ENCODE measurements around the gene PTK6. TPM values are rescaled to one million over a fixed set of nuclear protein-coding genes. Genes with fewer than 3 reads are reported as not detected.

The PTK6 gene
- total and polyA plus RNA-seq, 2 donors (not counting 1 experiment from before 2014, with no cell fraction given) = 0.86 to 2.3 TPM

DNA sequence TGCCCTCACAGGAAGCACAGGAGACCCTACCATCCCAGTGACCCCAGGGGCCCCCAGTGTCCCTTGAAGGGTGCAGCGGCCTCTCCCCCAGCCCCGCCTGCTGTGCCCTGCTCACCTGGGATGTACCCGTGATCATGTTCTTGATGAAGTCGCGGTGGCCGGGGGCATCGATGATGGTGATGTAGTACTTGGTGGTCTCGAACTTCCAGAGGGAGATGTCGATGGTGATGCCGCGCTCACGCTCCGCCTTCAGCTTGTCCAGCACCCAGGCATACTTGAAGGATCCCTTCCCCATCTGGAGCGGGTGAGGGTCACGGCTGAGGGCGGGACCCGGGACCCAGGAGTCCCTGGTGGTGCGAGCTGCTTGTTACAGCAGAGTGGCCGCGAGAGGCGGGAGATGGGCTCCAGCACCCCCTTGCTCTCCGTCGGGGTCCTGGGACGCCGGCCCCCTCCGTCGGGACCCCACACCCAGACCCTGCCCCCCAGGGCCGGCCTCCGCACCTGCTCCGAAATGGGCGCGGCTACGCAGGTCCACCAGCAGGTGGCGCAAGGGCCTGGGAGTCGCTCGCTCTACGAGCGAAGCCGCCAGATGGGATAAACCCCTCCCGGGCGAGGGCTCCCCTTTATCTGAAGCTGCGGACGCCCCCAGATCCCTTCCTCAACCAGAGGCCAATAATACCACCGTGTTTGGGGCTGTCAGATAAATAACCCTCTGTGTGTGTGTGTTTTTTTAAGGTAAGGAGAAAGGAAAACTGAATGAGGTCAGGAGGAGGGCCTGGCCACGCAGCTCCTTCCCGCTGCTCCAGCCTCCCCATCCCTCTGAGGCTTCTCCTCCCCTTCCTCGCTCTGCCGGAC is 41.2 kb downstream of the PTK6 start:
- H3K9ac ChIP-seq (ENCODE audit: low read length) = no peak overlapping the region
- H3K27ac ChIP-seq (ENCODE audit: low read length in 2 of 2) = no peak overlapping the region
- no peak overlapping the region for H3K27ac Mint-ChIP-seq
- peaks cover 7% of the 10 kb centered on the region for H3K4me1 Mint-ChIP-seq
- H2AFZ ChIP-seq (ENCODE audit: insufficient read depth, low read depth, low read length, poor library complexity, severe bottlenecking) = peak overlapping the region; percentile 14
- H3K9me3 ChIP-seq (ENCODE audit: control extremely low read depth in 1 of 3, control insufficient read depth in 2 of 3, insufficient read depth in 1 of 3, low read length in 2 of 3) = peaks cover 0 to 13% (median 0%) of the 10 kb centered on the region in 3 donors
- DNase-seq (peak; percentile 84), ATAC-seq (ENCODE audit: low read depth) (peak; percentile 66)
- no peaks in the 10 kb centered on the region for H3K36me3 ChIP-seq (replicated peaks in 1 of 2; ENCODE audit: control extremely low read depth in 1 of 2, control insufficient read depth in 1 of 2, extremely low read depth in 1 of 2, insufficient read depth in 2 of 2, low read length in 1 of 2)
- POLR2A ChIA-PET = interaction anchor here (0.6 to 1.2 kb wide), 7 partner anchors 25 to 651 kb away, joined by 3 to 7 read pairs (median 3); partner anchors contain the start of genes RTEL1 and SAMD10
- peaks cover 0 to 40% (median 16%) of the 10 kb centered on the region in 4 experiments for H3K27me3 ChIP-seq (replicated peaks in 1 of 4; ENCODE audit: control extremely low read depth in 1 of 4, control insufficient read depth in 3 of 4, insufficient read depth in 4 of 4, low read length in 3 of 4)
- TF ChIP-seq EZH2 (IDR thresholded peaks at IDR 0.05; ENCODE audit: borderline replicate concordance, insufficient read depth, low read depth, low read length, poor library complexity, severe bottlenecking) = no peak
- TF ChIP-seq, protein P1, sequence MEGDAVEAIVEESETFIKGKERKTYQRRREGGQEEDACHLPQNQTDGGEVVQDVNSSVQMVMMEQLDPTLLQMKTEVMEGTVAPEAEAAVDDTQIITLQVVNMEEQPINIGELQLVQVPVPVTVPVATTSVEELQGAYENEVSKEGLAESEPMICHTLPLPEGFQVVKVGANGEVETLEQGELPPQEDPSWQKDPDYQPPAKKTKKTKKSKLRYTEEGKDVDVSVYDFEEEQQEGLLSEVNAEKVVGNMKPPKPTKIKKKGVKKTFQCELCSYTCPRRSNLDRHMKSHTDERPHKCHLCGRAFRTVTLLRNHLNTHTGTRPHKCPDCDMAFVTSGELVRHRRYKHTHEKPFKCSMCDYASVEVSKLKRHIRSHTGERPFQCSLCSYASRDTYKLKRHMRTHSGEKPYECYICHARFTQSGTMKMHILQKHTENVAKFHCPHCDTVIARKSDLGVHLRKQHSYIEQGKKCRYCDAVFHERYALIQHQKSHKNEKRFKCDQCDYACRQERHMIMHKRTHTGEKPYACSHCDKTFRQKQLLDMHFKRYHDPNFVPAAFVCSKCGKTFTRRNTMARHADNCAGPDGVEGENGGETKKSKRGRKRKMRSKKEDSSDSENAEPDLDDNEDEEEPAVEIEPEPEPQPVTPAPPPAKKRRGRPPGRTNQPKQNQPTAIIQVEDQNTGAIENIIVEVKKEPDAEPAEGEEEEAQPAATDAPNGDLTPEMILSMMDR (IDR thresholded peaks at IDR 0.05) = peak; percentile 95
- no peaks in the 10 kb centered on the region for H3K79me2 ChIP-seq (ENCODE audit: control insufficient read depth, insufficient read depth, low read length)
- H4K20me1 ChIP-seq (ENCODE audit: control insufficient read depth, insufficient read depth, low read length, poor library complexity, severe bottlenecking) = no peaks in the 10 kb centered on the region
- peaks cover 2% of the 10 kb centered on the region for H3K9me3 Mint-ChIP-seq (ENCODE audit: insufficient read depth)
- intact Hi-C loops (cut with micrococcal nuclease) = loop anchor here (1.0 kb wide), 2 partner anchors 368 to 478 kb away; no protein-coding TSS in a partner anchor
- H3K4me3 Mint-ChIP-seq = peak overlapping the region; percentile 79
- CTCF ChIA-PET = interaction anchor here (0.6 to 3.3 kb wide), 21 partner anchors 9 to 625 kb away, joined by 3 to 26 read pairs (median 4); partner anchors contain the start of genes PPDPF, PRPF6, PTK6 and TPD52L2
- 22% methylated on average over 41 of the region's 48 CpGs for WGBS (ENCODE audit: insufficient coverage)
- peaks cover 19 to 26% of the 10 kb centered on the region in 2 donors for H3K4me1 ChIP-seq (ENCODE audit: control insufficient read depth in 2 of 2, insufficient read depth in 2 of 2, low read length in 2 of 2)
- peak overlapping the region in 4 of 5 experiments; percentile 8 to 40 (median 34) for H3K4me3 ChIP-seq (ENCODE audit: control extremely low read depth in 1 of 5, extremely low read depth in 1 of 5, insufficient read depth in 1 of 5, low read depth in 2 of 5, low read length in 4 of 5)
- peaks cover 11% of the 10 kb centered on the region for H3K27me3 Mint-ChIP-seq
- peak overlapping the region; percentile 74 for H3K4me2 ChIP-seq (replicated peaks; ENCODE audit: low read depth, low read length, poor library complexity, severe bottlenecking)
